ENCODE results near the gene NUP210L.
"Not testable (repeated sequence)": the region's sequence is repeated elsewhere in the genome, so short reads cannot be mapped to it uniquely, and the experiment has no call there.

NUP210L gene

DNA sequence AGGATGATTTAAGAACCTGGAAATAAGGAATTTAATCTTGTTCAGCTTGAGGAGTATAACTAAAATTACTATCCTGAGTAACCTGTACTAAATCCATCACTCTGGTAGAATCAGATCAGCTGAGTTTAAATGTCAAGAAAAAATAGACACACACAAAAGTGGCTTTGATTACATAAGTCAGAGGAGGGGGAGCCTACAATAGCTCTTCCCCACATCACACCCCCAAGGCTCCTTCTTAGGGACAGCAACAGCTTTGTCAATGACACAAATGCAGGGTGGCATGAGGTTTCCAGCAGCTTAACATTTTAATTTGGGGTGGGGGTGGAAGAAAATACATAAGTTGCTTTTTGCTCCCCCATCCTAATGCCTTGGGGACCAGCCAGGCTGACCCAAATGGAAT, 12.6 kb upstream of the NUP210L start:
- DNase-seq: no peak

- no peak for DNase-seq
Measured at GRCh38 chr1:154166207-154166606, 11.3 kb upstream of the NUP210L start.

GRCh38 chr1:154159554-154159953, 4.7 kb upstream of the NUP210L start:
- DNase-seq: no peak

DNA sequence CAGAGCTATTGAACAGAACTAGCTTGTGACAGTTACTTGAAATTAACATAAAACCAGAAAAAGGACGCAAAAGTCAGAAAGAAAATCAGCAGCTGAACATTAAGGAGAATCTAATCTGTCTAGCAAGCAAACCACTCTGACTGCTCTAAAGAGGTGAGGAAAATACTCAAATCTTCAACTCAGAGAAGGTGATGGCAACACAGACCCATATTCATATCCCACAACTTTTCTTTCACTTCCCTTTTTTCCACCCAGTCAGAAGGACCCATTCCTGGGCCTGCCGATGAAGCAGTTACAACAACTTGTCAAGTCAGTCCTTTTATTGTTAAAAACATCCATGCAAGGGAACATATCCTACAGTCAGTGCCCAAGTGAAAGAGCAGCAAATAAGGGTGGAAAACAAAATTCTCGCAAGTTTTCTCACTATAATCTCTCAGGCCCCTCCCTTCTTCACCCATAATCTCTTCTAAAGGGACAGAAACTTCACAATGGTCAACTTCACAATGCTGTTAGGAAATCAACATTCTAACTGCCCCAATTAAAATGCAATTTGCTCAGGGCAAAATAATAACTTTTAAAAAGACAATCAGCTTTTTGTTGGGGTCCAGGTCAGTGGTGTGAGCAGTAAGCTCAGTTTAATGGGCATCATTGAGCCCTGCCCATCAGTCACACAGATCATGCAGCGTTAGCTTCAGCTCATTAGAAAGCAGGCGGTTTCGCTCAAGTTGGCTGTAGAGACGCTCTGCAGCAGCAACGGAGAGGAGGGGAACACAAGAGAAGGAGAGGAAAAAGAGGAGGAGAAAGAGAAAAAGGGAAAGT, 3.6 kb upstream of the NUP210L start:
- DNase-seq: no peak

GRCh38 chr1:154157520-154158306, 2.8 kb upstream of the NUP210L start:
- DNase-seq: no peak

DNA sequence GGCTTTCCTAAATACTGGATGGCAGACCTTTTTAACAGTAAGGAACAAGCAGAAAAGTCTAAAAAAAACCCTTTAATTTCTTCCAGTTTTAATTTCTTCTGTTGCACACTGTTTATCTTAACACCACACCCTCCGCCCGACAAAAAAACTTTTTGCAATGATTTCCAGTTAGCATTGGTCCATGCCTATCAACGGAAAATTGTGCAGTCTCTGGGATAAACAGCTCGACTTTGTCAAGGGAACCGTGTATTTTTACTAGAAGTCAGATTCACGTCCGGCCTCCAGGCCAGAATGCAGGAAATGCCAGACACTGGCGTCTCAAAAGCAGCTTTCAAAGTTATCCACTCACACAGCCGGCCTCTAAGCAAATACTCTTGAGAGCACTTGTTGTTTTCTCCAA, 378 bp upstream of the NUP210L start:
- no peak for DNase-seq

DNA sequence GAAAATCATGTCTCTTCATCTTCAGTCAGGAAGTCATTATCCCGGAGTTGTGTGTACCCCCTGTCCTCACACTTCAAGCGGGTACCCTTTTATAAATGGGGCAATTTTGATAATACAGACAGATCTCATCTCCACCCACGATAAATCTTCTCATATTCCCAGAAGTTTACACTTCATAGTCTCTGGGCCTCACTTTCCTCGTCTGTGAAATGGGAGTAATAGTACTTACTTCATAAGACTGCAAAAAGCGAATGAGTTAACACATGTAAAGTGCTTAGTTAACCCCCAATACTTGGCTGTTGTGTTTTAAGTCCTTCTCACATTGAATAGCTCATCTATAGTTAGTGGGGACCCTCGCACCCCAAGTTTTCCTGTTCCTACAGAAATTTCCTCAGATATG, 820 bp downstream of the NUP210L start:
- no peak for DNase-seq

DNA sequence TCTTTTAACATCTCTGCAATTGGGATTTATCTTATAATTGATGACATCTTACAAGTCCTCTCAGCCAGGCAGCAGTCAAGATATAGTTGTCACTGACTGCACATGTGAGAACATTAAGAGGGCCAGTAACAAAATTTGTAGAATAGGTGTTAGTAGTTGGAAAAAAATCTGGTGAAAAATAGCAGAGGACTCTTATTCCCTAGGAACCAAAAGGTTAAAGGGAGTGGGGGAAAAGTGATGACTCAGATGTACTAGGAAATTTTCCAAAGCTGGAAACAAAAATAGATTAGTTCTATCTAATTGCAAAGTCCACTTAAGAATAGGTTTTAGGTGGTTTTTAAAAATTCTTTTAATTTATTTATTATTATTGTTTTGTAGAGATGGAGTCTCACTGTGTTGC, 3.6 kb downstream of the NUP210L start:
- no peak for DNase-seq

- DNase-seq: no peak
Measured at GRCh38 chr1:154148807-154149206, 6.1 kb downstream of the NUP210L start.

DNA sequence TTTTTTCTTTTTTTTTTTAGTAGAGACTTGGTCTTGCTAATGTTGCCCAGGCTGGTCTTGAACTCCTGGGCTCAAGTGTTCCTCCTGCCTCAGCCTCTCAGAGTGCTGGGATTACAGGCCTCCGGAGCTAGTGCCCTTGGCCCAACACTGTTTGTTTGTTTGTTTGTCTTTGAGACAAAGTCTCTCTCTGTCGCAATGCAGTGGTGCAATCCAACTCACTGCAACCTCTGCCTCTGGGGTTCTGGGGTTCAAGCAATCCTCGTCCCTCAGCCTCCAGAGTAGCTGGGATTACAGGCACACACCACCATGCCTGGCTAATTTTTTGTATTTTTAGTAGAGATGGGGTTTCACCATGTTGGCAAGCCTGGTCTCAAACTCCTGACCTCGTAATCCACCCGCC, 7.4 kb downstream of the NUP210L start:
- not testable (repeated sequence) for DNase-seq

GRCh38 chr1:154145986-154146385, 8.9 kb downstream of the NUP210L start:
- DNase-seq: no peak

GRCh38 chr1:154142358-154142757, 12.5 kb downstream of the NUP210L start:
- no peak for DNase-seq

- DNase-seq: no peak
Measured at GRCh38 chr1:154141240-154141639, 13.6 kb downstream of the NUP210L start.

DNA sequence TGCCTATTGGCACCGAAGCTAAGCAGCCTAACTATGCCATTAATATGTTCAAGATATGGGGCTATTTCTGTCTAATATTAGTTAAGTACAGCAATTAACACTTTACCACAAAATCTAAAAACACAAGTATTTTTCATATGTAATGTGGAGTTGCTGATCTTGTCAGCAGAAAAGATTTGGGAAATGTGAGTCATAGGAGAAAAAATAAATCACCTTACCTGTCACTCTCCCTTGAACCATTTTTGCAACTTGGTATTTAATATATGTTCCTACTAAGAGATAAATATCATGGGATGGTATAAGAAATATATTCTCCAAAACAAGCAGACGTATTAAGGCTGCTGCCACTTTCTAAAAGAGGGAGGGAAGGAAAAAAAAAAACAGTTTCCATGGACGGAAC, 17.0 kb downstream of the NUP210L start:
- DNase-seq: no peak

DNA sequence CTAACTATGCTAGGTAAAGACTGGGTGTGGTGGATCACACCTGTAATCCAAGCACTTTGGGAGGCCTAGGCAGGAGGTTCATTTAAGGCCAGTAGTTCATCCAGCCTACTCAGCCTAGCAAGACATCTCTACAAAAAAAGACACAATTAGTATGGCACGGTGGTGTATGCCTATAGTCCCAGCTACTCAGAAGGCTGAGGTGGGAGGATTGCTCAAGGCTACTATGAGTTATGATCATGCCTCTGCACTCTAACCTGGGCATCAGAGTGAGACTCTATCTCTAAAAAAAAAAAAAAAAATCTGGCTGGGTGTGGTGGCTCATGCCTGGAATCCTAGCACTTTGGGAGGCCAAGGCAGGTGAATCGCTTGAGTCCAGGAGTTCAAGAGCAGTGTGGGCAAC, 21.6 kb downstream of the NUP210L start:
- DNase-seq: no peak

- DNase-seq: no peak
Measured at GRCh38 chr1:154129391-154129970, 25.4 kb downstream of the NUP210L start.

DNA sequence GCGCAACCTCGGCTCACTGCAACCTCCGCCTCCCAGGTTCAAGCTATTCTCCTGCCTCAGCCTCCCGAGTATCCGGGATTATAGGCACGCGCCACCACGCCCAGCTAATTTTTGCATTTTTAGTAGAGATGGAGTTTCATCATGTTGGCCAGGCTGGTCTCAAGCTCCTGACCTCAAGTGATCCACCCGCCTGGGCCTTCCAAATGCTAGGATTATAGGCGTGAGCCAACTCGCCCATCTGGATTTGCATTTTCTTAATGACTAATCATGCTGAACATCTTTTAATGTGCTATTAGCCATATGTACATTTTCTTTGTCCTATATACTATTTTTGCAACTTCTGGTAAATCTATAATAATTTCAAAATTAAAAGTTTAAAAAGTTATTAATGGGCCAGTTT, 31.7 kb downstream of the NUP210L start:
- not testable (repeated sequence) for DNase-seq

DNA sequence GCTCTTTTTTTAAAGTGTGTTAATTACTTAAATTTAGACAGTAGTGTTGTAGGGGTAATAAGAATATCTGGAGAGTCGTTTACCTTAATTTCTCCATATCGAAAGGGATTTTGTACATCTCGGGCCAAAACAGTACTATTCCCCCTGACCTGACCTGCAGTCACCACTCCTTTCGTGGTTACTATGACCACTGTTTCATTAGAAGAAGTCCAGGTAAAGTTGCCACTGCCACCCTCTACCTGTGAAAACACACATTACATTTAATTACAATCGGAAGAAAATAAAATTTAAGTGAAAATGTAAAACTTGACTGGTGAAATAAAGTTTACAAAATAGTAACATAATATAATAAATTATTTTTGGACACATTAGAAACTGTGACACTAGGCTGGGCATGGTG, 37.2 kb downstream of the NUP210L start:
- no peak for DNase-seq

- no peak for DNase-seq
Measured at GRCh38 chr1:154115180-154115579, 39.7 kb downstream of the NUP210L start.

DNA sequence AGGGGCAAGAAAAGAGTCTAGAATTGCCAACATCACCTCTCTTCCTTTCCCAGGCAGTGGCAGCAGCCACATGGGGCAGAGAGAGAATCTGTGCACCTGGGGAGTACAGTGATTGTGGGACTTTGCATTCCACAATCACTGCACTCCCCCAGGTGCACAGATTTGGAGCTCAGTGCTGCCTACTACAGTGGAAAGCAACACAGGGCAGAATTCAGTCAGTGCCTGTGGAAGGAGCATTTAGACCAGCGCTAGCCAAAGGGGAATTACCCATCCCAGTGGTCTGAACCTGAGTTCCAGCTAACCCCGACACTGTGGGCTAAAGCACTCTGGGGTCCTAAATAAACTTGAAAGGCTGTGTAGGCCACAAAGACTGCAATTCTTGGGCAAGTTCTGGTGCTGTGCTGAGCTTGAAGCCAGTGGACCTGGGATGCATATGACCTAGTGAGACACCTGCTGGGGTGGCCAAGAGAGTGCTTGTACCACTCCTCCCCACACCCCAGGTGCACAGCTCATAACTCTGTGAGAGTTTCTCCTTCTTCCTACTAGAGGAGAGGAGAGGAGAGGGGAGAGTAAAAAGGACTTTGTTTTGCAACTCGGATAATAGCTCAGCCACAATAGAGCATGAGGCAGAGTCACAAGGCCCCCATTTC, 50.3 kb downstream of the NUP210L start:
- DNase-seq: no peak

DNA sequence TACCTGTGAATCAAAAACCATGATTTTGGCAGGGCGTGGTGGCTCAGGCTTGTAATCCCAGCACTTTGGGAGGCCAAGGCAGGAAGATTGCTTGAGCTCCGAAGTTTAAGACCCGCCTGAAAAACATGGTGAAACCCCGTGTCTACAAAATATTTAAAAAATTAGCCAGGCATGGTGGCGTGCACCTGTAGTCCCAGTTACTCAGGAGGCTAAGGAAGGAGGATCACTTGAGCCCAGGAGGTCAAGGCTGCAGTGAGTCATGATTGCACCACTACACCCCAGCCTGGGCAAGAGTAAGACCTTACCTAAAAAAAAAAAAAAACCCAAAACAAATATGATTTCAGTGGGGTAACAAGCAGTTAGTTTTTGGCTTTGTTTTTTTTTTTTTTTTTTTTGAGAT, 54.7 kb downstream of the NUP210L start:
- not testable (repeated sequence) for DNase-seq

GRCh38 chr1:154097873-154098272, 57.0 kb downstream of the NUP210L start:
- no peak for DNase-seq

DNA sequence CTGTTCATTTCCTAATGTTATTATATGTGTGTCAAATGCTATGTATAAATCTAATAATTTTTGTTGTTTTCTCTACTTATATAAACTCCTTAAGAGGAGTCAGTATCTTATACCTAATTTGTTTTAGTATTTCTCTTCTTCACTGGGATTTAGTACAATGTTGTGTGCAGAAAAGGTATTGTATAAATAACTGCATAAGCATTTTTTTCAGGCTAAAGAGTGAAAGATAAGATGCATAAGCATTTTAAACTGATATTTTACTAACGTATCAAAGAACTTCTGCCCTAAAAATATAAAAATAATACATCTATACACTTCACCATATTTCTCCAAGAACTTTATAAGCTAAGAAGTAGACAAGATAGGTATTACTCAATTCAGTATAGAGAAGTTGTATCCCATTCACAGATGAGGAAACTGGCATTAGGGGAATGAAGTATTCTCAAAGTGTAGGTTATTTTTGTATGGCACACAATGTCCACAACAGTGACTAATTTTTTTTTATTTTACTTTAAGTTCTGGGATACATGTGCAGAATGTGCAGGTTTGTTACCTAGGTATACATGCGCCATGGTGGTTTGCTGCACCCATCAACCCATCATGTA, 59.3 kb downstream of the NUP210L start:
- DNase-seq: no peak

All from NCI-H1417 treated with DMSO at 0.1 percent for 48 hours (cell line).